Measurements from ENCODE around the gene PI4KA. TPM values are rescaled to one million over a fixed set of nuclear protein-coding genes. Genes with fewer than 3 reads are reported as not detected.

Gene PI4KA
- 16.6 and 33.4 TPM in 2 replicates for total RNA-seq

GRCh38 chr22:20858615-20859416 lies at the start of gene PI4KA, which contains the start of gene SNAP29:
TSS of gene PI4KA (minus strand) at chr22:20858811. CDS start at chr22:20858725, 86 bp downstream.
TSS of gene SNAP29 (plus strand) at chr22:20859007. CDS start at chr22:20859111, 104 bp downstream.

GRCh38 chr22:20773793-20774212 lies 84.8 kb downstream of the PI4KA start, which contains the start of gene SERPIND1:
TSS of gene SERPIND1 (plus strand) at chr22:20774113. CDS start at chr22:20779313, 5,200 bp downstream.

Other genes with a start within 250 kb of the PI4KA start
- gene SERPIND1, start 84.7 kb downstream of the PI4KA start, total RNA-seq, result 1.3 TPM in 1 of 2 replicates, not detected in the other
- gene SNAP29, start 196 bp upstream of the PI4KA start, total RNA-seq, result 6.2 and 7.1 TPM in 2 replicates
- gene CRKL, start 58.6 kb upstream of the PI4KA start, total RNA-seq, result 52.4 and 64.4 TPM in 2 replicates
- 0.56 and 0.58 TPM in 2 replicates for gene AIFM3, start 108.4 kb upstream of the PI4KA start, total RNA-seq
- gene LZTR1, start 123.5 kb upstream of the PI4KA start, total RNA-seq, result 44.3 and 54.7 TPM in 2 replicates
- gene THAP7, start 143.3 kb upstream of the PI4KA start, total RNA-seq, result 27.0 and 29.3 TPM in 2 replicates
- 2.7 and 9.3 TPM in 2 replicates for gene P2RX6, start 156.4 kb upstream of the PI4KA start, total RNA-seq
- gene SLC7A4, start 173.8 kb upstream of the PI4KA start, total RNA-seq, result under 0.01 and 0.56 TPM in 2 replicates
- gene LRRC74B, start 187.1 kb upstream of the PI4KA start, total RNA-seq, result not detected in 2 replicates